Measurements from ENCODE around the gene GABPB2.
"Not testable (repeated sequence)": the region's sequence is repeated elsewhere in the genome, so short reads cannot be mapped to it uniquely, and the experiment has no call there.

GABPB2 gene

DNA sequence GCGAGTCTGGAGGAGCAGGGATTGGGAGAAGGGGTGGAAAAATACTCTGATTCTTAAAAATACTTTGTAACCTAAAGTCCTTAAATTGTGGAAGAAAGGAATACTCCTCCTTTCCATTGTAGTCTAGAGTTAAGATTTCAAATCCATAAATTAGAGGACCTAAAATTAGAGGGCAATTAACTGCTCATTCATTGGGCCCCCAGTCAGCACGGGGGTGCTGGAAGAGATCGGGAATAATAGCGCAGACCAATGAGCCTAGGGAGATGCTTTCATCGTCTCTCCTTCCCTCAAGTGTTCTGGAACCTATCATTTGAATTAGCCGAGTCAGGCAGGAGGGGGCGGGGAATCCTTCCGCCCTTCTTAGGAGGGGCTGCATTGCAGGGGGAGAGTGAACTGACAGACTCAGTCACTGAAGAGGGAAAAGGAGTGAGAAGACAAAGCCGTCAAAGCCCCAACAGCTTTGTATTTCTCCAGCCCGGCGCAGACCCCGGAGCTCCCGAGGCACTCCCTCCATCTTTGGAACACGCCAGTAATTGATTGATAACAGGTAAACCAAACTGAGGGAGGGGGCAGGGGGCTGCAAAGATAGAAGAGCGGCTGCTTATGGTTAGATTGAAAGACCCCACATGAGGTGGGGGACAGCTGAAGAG, 10.4 kb upstream of the GABPB2 start, which contains the start of gene MLLT11:
Gene MLLT11 (plus strand): TSS at position 391 of the 650 bp plus-strand sequence. CDS start 6,828 bp downstream, outside the sequence.
- peak; percentile 59 for DNase-seq (ENCODE audit: low spot score)

DNA sequence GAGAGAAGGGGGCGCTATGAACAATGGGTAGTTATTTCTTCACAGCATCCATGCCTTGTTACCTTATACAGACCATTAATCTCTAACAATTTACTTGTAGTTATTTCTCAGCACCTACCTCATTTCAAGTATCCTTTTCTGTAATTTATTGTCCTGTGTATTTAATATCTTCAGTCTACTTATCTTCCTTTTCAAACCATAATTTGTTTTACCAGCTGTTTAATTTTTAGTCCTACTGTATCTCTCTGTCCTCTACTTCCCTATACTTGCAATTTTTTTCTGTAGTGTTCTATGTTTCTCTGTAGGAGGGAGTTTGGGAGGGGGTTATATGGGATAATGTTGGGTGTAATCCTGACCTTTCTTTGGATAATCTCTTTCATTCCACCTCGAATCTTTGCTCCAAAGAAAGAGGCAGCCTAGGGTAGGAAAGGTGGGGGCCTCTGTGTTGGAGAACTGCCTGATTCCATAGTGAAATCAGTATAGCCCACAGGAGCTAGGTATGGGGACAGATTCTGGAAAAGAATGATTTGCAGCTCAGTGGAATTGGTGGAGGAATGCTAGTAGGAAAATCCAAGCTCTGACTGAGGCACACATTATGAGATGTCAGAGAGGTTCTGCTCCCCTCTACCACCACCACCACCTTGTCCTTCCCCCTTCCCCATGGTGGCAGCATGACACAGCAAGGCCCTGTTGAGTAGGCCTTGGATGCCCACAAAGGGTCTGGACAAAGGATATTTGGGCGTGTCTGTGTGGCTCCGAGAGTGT, 9.7 kb upstream of the GABPB2 start:
- DNase-seq (ENCODE audit: low spot score): no peak

DNA sequence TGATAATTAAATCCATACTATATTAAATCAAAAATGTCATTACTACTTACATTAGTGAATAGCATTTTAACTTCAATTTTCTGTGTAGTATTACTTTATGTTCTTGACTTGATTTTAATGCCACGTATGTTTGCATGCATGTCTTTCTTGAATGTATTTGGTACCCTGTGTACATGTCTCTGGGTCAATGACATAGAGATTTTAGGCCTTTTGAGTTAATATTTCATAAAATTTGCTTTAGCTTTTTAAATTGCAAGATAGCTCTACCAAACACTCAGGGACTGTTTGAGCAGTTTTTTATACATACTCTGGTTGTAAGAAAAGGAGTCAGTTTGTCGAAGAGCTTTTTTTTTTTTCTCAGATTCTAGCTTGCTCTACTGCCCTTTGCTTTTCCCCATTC, 8.9 kb upstream of the GABPB2 start:
- no peak for DNase-seq (ENCODE audit: low spot score)

DNA sequence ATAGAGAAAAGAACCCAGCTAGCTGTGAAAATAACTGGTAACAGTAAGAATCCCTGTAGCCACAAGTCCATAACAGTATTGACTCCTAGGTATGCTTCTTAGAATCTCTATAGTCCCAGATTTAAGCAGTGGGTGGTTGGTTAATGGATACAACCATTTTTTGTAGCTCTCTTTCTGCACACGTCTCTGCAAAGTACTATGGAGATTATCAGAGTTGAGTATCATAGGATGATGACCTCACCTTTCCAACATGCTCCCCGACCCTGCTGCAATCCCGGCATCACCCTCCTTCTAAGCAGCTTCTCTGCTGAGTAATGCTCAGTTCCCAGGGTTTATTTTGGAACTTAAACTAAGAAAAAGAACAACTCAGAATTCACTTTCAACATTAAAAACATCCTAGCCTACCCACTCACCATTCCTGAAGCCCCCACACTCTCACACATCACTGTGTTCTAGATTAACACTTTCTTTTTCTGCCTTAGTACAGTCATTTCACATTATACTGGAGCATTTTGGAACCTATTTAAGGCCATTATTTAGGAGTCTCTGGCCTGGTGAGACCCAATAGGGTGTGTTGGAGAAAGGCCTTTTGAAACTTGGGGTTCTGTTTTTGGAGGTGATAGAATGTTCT, 7.7 kb upstream of the GABPB2 start:
- peak; percentile 83 for DNase-seq (ENCODE audit: low spot score)

DNA sequence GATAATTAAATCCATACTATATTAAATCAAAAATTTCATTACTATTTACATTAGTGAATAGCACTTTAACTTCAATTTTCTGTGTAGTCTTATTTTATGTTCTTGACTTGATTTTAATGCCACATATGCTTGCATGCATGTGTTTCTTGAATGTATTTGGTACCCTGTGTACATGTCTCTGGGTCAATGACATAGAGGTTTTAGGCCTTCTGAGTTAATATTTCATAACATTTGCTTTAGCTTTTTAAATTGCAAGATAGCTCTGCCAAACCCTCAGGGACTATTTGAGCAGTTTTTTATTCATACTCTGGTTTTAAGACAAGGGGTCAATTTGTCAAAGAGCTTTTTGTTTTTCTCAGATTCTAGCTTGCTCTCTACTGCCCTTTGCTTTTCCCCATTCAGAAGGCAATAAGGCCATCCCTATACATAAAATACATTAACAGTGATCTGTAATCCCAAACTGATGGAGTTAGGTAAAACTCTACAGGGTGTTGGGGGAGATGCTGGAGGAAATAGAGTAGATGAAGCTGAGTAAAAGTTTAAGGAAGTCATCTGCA, 5.4 kb upstream of the GABPB2 start:
- DNase-seq (ENCODE audit: low spot score): no peak

DNA sequence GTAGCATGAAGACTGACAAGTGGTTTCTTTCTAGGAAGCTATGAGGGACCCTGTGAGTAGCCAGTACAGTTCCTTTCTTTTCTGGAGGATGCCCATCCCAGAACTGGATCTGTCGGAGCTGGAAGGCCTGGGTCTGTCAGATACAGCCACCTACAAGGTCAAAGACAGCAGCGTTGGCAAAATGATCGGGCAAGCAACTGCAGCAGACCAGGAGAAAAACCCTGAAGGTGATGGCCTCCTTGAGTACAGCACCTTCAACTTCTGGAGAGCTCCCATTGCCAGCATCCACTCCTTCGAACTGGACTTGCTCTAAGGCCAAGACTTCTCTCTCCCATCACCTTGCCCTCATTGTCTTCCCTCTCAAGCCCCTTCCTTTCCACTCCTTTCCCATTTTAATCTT, 3.4 kb upstream of the GABPB2 start:
- no peak for DNase-seq (ENCODE audit: low spot score)

DNA sequence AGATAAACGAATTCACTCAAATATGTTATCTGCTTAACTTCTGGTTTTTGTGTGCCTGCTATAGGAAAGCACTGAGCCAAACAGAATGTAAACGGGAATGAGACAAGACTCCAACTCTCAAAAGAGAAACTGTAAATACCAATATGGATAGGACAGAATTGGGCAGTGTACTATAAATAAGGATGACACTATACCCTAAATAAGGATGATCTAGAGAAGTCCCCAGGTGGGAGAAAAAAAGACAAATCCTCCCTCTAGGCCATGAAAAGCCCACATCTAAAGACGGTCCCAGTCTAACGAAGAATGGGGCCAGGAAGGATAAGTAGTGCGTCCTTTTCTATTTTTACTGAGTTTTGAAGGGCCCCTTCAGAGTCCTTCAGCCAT, 1.5 kb upstream of the GABPB2 start:
- no peak for DNase-seq (ENCODE audit: low spot score)

DNA sequence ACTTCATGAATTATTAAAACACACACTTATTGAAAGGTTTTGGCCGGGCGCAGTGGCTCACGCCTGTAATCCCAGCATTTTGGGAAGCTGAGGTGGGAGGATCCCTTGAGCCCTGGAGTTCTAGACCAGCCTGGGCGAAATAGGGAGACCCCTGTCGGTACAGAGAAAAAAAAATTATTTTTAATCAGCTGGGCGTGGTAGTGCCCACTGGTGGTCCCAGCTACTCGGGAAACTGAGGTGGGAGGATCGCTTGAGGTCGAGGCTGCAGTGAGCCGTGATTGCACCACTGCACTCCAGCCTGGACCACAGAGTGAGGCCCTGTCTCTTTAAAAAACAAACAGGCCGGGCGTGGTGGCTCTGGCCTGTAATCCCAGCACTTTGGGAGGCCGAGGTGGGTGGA, 1.7 kb downstream of the GABPB2 start:
- no peak for DNase-seq (ENCODE audit: low spot score)

DNA sequence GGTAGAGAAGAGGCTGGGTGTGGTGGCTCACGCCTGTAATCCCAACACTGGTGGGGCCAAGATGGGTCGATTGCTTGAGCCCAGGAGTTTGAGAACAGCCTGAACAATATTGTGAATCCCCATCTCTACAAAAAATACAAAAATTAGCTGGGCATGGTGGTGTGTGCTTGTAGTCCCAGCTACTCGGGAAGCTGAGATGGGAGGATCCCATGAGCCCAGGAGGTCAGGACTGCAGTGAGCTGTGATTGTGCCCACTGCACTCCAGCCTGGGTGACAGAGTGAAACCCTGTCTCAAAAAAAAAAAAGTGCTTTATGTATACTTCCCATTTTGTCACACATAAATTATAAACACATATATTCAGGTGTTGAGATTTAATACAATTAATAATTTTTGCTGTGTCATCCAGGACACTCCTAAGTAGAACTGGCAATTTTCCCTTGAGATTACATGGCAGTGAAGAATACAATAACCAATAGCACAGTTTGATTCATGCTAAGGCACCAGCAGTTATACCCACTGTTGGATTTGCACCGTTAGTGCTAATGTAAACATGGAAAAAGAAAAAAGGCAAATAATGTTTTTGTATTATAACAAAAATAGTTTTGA, 15.5 kb downstream of the GABPB2 start:
- no peak for DNase-seq (ENCODE audit: low spot score)

DNA sequence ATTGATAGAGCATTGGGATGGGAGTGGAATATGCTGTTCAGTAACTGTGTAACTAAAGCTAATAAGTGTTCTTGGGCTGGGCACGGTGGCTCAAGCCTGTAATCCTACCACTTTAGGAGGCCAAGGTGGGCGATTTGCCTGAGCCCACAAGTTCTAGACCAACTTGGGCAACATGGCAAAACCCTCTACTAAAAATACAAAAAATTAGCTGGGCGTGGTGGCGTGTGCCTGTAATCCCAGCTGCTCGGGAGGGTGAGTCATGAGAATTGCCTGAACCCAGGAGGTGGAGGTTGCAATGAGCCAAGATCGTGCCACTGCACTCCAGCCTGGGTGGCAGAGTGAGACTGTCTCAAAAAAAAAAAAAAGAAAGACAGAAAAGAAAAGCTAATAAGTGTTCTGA, 26.9 kb downstream of the GABPB2 start:
- not testable (repeated sequence) for DNase-seq (ENCODE audit: low spot score)

DNA sequence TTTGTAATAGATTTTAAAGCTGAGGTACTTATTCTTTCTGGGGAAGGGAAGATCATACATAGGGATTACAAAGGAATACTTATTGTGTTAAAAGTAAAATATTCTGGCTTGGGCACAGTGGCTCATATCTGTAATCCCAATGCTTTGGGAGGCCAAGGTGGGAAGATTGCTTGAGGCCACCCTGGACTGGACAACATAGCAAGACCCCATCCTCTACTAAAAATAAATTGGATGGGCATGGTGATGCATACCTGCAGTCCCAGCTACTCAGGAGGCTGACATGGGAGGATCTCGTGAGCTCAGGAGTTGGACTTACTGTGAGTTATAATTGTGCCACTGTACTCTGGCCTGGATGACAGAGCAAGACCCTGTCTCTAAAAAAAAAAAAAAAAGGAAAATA, 27.6 kb downstream of the GABPB2 start:
- no peak for DNase-seq (ENCODE audit: low spot score)

DNA sequence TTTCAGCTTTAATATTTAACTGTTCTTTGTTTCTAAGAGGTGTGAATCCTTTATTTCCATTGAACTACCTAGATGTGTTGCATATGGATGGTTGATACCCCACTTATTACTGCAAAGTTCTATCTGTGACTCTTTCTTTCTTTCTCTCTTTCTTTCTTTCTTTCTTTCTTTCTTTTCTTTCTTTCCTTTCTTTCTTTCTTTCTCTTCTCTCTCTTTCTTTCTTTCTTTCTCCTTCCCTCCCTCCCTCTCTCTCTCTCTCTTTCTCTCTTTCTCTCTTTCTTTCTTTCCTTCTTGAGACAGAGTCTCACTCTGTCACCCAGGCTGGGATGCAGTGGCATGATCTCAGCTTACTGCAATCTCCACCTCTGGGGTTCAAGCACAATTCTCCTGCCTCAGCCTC, 34.1 kb downstream of the GABPB2 start:
- no peak for DNase-seq (ENCODE audit: low spot score)

DNA sequence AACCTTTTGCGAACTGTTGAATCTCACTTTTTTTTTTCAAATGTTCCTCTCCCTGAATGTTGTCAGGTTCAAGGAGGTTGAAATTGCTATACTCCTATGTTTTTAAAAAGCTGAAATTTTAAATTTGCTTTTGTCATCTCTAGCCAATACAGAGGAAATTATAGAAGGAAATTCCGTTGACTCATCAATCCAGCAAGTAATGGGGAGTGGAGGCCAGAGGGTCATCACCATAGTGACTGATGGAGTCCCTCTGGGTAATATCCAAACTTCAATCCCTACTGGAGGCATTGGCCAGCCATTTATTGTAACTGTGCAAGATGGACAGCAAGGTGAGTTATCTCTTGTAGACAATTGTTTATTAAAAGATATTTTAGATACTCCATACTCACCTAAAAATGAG, 36.3 kb downstream of the GABPB2 start:
- peak; percentile 39 for DNase-seq (ENCODE audit: low spot score)

DNA sequence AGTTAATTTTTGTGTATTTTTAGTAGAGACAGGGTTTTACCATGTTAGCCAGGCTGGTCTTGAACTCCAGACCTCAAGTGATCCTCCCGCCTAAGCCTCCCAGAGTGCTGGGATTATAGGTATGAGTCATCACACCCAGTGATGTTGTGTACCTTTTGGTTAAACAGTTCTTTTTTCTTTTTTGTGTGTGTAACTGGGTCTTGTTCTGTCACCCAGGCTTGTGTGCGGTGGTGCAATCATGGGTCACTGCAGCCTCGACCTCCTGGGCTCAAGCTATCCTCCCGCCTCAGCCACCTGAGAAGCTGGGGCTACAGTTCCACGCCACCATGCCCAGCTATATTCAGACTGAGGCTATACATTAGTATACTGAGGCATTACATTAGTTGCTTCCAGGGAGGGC, 37.8 kb downstream of the GABPB2 start:
- DNase-seq (ENCODE audit: low spot score): no peak

DNA sequence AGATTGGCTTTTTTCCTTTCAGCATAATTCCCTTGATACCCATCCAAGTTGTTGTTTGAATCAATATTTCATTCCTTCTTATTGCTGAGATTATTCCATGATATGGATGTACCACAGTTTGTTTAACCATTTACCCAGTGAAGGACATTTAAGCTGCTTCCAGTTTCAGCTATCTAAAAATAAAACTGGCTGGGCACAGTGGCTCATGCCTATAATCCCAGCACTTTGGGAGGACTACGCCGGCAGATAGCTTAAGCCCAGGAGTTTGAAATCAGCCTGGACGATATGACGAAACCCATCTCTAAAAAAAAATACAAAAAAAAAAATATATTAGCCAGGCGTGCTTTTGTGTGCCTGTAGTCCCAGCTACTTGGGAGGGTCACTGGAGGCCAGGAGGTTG, 43.3 kb downstream of the GABPB2 start:
- DNase-seq (ENCODE audit: low spot score): no peak

DNA sequence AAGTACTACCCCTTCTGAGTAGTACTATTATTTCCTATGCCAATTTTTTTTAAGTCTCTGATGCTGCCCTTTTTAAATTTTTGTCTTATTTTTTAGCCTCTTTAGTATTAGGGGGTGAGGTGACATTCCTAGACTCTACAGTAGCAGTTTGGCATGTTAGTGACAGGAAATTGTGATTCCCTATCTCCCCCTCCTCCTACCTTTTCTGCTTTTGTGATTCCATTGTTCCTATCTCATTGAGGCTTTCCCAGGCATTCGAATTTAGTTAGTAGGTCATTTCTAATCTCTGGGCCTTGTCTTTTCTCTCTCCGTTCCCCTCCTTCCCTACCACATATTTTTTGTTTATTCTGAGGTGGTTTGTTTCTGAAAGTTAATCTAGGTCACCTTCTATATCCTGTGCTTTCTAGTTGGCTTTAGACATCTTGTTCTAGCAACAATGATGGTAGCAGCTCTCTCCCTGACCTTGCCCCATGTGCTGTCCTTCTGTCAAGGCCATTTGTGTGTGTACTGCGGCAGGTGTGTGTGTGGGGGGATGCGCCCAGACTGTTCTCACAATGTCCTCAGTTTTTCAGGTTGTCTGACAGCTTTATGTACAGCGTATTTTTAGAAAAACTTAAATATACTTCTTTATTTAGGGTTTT, 54.3 kb downstream of the GABPB2 start:
- no peak for DNase-seq (ENCODE audit: low spot score)

DNA sequence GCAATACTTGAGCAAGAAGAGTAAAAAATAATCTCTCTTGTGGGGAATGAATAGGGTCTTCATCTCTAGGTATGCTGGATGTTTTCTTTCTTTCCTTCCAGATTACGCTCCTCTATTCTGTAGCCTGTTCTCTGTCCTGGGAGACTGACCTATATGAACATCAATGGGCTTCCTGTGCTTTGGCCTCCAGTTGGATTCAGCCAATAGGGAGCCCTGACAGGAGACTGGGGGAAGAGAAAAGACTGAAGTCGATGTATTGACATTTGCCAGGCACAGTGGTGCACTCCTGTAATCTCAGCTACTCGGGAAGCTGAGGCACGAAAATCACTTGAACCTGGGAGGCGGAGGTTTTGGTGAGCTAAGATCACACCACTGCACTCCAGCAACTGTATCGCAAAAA, 58.2 kb downstream of the GABPB2 start:
- no peak for DNase-seq (ENCODE audit: low spot score)

DNA sequence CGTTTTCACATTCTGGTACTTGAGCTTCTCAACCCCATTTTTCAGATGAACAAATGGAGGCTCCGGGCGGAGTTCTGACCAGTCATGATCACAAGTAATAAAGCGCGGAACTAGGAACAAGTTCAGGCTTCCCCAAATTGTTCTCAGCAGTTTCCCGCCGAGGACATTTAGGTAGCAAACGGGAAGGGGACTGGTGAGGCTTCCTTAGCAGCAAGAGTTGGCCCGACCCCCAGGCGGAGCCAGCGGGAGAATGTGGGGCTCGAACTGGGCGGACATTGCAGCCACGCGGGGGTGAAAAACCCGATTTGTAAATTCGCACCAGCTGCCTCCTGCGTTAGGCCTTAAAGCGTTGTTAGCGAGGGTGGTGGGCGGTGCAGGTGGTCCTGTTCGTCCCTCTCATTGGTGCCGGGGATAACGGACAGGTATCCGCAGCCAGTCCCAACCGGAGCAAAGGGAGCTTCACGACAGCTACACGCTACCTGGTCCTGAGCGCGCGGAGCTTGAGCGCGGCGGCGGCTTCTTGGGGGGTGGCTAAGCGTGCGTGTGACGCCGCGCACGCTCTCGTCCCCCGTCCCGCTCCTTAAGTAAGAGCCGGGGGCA, 60.5 kb downstream of the GABPB2 start:
- peak; percentile 83 for DNase-seq (ENCODE audit: low spot score)

DNA sequence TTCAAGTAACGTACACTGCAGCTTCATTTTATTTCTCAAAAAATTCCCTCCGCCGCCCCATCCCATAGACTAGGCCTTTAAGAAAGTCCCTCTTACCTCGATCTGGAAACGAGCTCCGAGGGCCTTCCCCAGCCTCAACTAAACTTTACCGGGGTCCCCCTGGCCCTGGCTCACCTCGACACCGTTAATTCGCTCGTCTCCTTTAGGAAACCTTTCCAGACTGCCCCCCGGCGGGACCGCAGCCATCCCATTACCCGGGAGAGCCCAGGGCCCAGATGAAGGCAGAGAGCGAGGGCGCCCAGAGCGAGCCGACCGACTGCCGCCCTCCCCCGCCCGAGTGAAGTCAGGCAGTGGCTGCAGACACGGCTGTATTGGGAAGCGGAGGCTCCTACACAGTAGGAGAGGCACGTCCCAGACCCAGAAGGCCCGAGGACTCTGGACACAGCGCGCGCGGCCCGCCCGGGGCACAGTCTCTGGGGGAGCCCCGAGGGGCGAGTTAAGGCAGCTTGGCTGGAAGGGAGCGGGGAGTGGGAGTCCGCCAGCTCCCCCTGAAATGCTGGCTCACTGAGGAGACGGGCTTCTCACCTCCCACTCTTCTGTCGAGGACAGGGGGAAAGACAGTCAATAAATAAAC, 61.3 kb downstream of the GABPB2 start:
- no peak for DNase-seq (ENCODE audit: low spot score)

DNA sequence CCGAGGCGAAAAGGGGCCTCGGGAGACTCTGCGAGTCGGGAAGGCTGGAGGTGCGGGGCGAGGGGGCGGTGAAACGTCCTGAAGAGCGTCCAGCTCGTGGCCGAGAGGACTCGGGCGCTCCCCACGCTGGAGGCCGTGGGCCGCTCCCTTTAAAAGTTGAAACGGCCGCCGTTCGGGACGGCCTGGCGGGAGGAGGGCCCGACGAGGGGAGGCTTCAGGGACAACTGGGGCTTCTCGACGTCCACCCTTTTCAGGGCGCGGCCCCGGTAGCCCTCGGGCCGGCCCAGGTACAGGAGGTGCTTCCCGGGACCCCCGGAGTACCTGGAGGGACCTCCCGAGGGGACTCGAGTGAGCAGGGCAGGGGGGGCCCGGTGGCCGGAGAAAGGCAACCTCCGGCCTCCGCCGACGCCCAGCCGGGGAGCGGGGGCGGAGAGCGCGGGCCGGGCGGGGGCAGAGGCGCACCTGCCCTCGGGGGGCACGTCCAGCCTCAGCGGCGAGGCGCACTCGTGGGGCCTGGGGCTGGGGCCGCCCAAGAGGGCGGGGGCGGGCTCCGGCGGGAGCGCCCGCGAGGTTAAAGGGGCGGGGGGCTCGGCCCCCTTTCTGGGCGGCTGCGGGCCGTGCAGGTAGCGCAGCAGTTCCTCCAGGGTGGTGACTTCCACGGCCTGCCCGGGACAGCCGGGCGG, 61.9 kb downstream of the GABPB2 start:
- DNase-seq (ENCODE audit: low spot score): no peak

Data from AG08396 (cell line).